ENCODE results near the gene ENAH.

The ENAH gene

DNA sequence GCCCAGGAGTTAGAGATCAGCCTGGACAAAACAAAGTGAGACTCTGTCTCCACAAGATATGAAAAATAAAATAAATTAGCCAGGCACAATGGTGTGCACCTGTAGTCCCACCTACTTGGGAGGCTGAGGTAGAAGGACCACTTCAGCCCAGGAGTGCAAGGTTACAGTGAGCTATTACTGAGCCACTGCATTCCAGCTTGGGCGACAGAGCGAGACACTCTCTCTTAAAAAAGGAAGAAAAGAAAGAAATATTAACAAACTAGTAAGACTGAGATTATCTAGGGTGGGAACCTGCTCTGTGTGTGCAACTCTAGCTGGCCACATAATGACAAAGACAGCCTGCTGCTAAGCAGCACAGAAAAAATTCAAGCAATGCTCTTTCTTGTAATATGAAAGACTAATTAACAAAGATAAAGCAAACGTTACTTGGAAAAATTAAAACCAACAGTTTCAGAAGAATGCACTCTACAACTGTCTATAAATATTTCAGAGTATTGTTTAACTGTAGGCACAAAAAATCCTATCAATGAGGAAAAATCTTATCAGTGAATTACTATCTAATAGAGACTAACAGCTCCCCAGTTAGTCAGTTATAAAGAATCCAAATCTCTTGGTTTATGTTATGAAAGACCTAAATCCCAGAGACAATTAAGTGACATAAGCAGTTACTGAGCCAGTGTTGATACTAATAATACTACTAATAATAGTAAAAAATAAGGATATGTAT lies 74.5 kb downstream of the ENAH start:
- TF ChIP-seq, protein P1, sequence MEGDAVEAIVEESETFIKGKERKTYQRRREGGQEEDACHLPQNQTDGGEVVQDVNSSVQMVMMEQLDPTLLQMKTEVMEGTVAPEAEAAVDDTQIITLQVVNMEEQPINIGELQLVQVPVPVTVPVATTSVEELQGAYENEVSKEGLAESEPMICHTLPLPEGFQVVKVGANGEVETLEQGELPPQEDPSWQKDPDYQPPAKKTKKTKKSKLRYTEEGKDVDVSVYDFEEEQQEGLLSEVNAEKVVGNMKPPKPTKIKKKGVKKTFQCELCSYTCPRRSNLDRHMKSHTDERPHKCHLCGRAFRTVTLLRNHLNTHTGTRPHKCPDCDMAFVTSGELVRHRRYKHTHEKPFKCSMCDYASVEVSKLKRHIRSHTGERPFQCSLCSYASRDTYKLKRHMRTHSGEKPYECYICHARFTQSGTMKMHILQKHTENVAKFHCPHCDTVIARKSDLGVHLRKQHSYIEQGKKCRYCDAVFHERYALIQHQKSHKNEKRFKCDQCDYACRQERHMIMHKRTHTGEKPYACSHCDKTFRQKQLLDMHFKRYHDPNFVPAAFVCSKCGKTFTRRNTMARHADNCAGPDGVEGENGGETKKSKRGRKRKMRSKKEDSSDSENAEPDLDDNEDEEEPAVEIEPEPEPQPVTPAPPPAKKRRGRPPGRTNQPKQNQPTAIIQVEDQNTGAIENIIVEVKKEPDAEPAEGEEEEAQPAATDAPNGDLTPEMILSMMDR (IDR thresholded peaks at IDR 0.05; ENCODE audit: unreplicated experiment in 3 of 3): no peak
- no peaks in the 10 kb centered on the region for H3K9me3 Mint-ChIP-seq
- H3K4me3 Mint-ChIP-seq: peak overlapping the region in 1 of 3 experiments; percentile 34
- H3K27me3 Mint-ChIP-seq (ENCODE audit: low read depth): no peaks in the 10 kb centered on the region
- peak overlapping the region; percentile 50 to 84 (median 72) for H3K27ac Mint-ChIP-seq
- H3K4me1 Mint-ChIP-seq: peaks cover 74% of the 10 kb centered on the region
- H3K36me3 Mint-ChIP-seq (ENCODE audit: low read depth): peaks cover 15% of the 10 kb centered on the region

DNA sequence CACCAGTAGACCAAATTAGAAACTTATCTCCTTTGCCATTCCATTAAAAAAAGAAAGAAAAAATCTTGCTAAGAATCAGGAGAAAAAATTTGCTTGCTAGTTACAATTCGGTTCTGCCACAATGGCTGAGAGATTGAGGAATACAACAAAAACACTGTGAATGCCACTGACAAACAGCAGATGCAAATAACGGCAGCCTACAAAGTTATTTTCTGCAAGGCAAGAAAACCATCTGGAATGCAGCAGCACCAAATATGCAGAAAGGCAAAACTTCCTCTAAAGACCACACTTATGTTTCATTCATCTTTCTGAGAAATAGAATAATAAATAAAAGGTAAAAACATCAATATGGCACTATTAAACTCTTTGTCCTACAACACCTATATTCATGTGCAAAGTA lies 75.7 kb downstream of the ENAH start:
- TF ChIP-seq, protein P1 (IDR thresholded peaks at IDR 0.05; ENCODE audit: unreplicated experiment in 3 of 3): no peak
- H3K36me3 Mint-ChIP-seq (ENCODE audit: low read depth): peaks cover 7% of the 10 kb centered on the region
- peak overlapping the region in 2 of 3 experiments; percentile 72 to 84 for H3K27ac Mint-ChIP-seq

DNA sequence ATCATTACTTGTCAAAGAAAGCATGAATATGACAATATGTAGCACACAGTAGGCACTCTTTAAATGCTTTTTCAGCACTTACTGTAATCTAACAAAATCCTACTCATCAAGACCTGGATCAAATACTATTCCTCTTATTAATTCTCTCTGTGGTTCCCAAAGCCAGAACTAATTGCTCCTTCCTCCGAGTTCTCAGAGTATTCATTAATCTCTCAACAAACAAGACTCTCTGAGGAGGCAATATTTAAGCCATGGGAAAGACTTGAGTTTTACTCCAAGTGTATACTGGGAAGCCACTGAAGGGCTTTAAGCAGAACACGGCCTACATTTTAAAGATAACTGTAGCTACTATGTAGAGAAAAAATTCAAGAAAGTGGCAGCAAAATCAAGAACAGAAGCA lies 79.7 kb downstream of the ENAH start:
- TF ChIP-seq, protein P1 (IDR thresholded peaks at IDR 0.05; ENCODE audit: unreplicated experiment in 3 of 3): no peak
- peaks cover 42% of the 10 kb centered on the region for H3K4me1 Mint-ChIP-seq
- peaks cover 3% of the 10 kb centered on the region for H3K36me3 Mint-ChIP-seq (ENCODE audit: low read depth)
- peak overlapping the region; percentile 17 to 38 (median 18) for H3K27ac Mint-ChIP-seq
- no peaks in the 10 kb centered on the region for H3K27me3 Mint-ChIP-seq (ENCODE audit: low read depth)
- H3K4me3 Mint-ChIP-seq: no peak overlapping the region
- no peaks in the 10 kb centered on the region for H3K9me3 Mint-ChIP-seq

More for the DNA sequence above, 75.7 kb downstream of the ENAH start:
- Mint-ChIP-seq H3K9me3 (no peaks in the 10 kb centered on the region), H3K27me3 (ENCODE audit: low read depth) (no peaks in the 10 kb centered on the region), H3K4me3 (no peak overlapping the region), H3K4me1 (peaks cover 73% of the 10 kb centered on the region)

DNA sequence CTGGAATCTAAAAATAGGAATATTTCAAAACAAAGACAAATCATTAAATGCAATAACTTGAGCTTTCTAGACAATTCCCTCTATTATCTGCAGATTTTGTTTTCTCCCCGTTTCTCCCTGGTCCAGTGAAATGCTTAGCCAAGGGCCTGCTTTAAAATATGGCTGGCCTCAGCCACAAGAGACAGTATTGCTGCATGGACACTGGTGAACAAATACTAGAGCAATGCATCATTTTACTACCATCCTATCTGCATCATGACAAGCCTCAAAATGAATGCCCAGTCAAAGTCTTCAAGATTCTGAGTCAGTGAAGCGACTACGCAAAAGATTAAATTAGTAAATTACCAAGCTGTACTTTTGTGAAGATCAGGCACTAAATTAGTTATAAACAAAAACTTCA lies 80.5 kb downstream of the ENAH start:
- Mint-ChIP-seq H3K36me3 (ENCODE audit: low read depth) (peaks cover 3% of the 10 kb centered on the region), H3K27me3 (ENCODE audit: low read depth) (no peaks in the 10 kb centered on the region), H3K4me1 (peaks cover 39% of the 10 kb centered on the region), H3K4me3 (no peak overlapping the region), H3K9me3 (no peaks in the 10 kb centered on the region), H3K27ac (peak overlapping the region in 2 of 3 experiments; percentile 2 to 28)
- TF ChIP-seq, protein P1 (IDR thresholded peaks at IDR 0.05; ENCODE audit: unreplicated experiment in 3 of 3): peak in 2 of 3 experiments; percentile 10 to 11

DNA sequence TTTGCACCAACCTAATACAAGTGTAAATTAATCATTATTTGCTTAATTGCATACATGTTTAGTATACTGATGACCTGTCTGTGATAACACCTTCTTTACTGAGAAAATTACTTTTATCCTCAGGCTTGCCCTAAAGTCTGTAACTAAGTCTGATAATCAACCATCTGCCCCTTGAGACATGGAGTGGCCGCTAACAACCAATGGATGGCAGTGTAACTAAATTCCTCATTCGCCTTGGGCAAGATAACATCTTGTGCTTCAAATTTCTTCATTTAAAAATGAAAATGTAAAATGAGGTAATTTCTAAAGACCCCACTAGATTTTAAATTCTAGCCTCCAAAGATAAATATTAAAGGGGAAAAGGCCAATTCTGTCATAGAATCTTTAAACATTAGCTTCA lies 85.1 kb downstream of the ENAH start:
- peaks cover 18% of the 10 kb centered on the region for H3K36me3 Mint-ChIP-seq (ENCODE audit: low read depth)
- no peak overlapping the region for H3K4me3 Mint-ChIP-seq
- H3K27me3 Mint-ChIP-seq (ENCODE audit: low read depth): no peaks in the 10 kb centered on the region
- peak overlapping the region in 1 of 3 experiments; percentile 56 for H3K27ac Mint-ChIP-seq
- TF ChIP-seq, protein P1 (IDR thresholded peaks at IDR 0.05; ENCODE audit: unreplicated experiment in 3 of 3): peak in 2 of 3 experiments; percentile 27 to 33
- peaks cover 28% of the 10 kb centered on the region for H3K4me1 Mint-ChIP-seq
- H3K9me3 Mint-ChIP-seq: no peaks in the 10 kb centered on the region

DNA sequence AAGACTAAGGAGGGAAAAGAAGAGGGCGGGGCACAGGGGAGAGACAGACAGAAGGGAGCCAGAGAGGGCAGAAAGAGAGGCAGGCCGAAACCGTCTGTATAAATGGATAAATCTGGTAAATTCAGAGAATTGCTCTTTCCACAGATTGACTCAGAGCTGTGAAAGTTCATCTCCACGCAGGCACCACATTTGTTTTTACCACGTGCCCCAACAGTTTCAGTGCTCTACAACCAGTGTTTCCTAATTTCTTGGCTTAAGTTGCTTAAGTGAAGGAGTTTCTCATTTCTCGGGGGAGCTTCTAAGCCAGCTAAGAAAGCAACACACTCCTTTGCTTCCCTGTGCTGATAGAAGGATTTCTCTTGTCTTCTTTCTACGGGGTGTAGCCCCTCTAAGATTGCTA lies 87.1 kb downstream of the ENAH start:
- Mint-ChIP-seq H3K27ac (peak overlapping the region; percentile 43 to 89 (median 59)), H3K36me3 (ENCODE audit: low read depth) (peaks cover 23% of the 10 kb centered on the region), H3K4me1 (peaks cover 19% of the 10 kb centered on the region), H3K27me3 (ENCODE audit: low read depth) (no peaks in the 10 kb centered on the region), H3K4me3 (no peak overlapping the region), H3K9me3 (no peaks in the 10 kb centered on the region)
- TF ChIP-seq, protein P1 (IDR thresholded peaks at IDR 0.05; ENCODE audit: unreplicated experiment in 3 of 3): no peak
